GM12875 (cell line): ENCODE results near the gene GAGE12D.
"Not testable (repeated sequence)": the region's sequence is repeated elsewhere in the genome, so short reads cannot be mapped to it uniquely, and the experiment has no call there.

Experiments
- H3K4me3 ChIP-seq: one replicate; pipeline ENCODE4 v1.5.1; 2011; ENCODE audit warnings: low read depth, low read length, control low read depth

Gene GAGE12D, protein sequence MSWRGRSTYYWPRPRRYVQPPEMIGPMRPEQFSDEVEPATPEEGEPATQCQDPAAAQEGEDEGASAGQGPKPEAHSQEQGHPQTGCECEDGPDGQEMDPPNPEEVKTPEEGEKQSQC

DNA sequence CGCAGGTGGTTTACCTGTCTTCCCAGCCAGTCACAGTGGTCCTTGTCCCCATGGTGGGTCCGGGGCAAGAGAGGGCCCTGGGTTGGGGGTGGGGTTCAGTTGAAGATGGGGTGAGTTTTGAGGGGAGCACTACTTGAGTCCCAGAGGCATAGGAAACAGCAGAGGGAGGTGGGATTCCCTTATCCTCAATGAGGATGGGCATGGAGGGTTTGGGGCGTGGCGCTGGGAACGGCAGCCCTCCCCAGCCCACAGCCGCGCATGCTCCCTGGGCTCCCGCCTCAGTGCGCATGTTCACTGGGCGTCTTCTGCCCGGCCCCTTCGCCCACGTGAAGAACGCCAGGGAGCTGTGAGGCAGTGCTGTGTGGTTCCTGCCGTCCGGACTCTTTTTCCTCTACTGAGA, at the start of gene GAGE12D:
TSS of gene GAGE12D (plus strand) at position 301 of the 400 bp plus-strand sequence. CDS start 1,155 bp downstream, outside the sequence.
- not testable (repeated sequence) for H3K4me3 ChIP-seq

DNA sequence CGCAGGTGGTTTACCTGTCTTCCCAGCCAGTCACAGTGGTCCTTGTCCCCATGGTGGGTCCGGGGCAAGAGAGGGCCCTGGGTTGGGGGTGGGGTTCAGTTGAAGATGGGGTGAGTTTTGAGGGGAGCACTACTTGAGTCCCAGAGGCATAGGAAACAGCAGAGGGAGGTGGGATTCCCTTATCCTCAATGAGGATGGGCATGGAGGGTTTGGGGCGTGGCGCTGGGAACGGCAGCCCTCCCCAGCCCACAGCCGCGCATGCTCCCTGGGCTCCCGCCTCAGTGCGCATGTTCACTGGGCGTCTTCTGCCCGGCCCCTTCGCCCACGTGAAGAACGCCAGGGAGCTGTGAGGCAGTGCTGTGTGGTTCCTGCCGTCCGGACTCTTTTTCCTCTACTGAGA, 9.7 kb upstream of the GAGE12D start, which contains the start of gene GAGE12C:
TSS of gene GAGE12C (plus strand) at position 301 of the 400 bp plus-strand sequence. CDS start 1,155 bp downstream, outside the sequence.
- not testable (repeated sequence) for H3K4me3 ChIP-seq

DNA sequence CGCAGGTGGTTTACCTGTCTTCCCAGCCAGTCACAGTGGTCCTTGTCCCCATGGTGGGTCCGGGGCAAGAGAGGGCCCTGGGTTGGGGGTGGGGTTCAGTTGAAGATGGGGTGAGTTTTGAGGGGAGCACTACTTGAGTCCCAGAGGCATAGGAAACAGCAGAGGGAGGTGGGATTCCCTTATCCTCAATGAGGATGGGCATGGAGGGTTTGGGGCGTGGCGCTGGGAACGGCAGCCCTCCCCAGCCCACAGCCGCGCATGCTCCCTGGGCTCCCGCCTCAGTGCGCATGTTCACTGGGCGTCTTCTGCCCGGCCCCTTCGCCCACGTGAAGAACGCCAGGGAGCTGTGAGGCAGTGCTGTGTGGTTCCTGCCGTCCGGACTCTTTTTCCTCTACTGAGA, 9.5 kb downstream of the GAGE12D start, which contains the start of gene GAGE12E:
TSS of gene GAGE12E (plus strand) at position 301 of the 400 bp plus-strand sequence. CDS start 1,155 bp downstream, outside the sequence.
- not testable (repeated sequence) for H3K4me3 ChIP-seq

DNA sequence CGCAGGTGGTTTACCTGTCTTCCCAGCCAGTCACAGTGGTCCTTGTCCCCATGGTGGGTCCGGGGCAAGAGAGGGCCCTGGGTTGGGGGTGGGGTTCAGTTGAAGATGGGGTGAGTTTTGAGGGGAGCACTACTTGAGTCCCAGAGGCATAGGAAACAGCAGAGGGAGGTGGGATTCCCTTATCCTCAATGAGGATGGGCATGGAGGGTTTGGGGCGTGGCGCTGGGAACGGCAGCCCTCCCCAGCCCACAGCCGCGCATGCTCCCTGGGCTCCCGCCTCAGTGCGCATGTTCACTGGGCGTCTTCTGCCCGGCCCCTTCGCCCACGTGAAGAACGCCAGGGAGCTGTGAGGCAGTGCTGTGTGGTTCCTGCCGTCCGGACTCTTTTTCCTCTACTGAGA, 19.0 kb downstream of the GAGE12D start, which contains the start of gene GAGE12F:
TSS of gene GAGE12F (plus strand) at position 301 of the 400 bp plus-strand sequence. CDS start 1,155 bp downstream, outside the sequence.
- not testable (repeated sequence) for H3K4me3 ChIP-seq

DNA sequence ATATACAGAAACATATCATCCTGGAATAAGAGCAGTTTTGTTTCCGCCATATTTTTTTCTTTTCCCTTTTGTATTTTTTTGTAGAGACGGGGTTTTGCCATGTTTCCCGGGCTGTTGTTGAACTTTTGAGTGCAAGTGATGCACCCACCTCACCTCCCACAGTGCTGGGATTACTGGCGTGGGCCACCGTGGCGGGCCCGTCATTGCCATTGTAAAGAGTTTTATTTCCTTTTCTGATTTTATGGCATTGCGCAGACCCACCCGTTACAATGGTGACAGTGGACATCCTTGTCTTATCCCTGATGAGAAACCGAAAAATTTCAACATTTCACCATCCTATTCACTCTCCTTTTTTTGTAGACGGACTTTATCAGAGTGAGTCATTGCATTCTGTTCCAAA, 27.2 kb downstream of the GAGE12D start:
- H3K4me3 ChIP-seq = not testable (repeated sequence)

DNA sequence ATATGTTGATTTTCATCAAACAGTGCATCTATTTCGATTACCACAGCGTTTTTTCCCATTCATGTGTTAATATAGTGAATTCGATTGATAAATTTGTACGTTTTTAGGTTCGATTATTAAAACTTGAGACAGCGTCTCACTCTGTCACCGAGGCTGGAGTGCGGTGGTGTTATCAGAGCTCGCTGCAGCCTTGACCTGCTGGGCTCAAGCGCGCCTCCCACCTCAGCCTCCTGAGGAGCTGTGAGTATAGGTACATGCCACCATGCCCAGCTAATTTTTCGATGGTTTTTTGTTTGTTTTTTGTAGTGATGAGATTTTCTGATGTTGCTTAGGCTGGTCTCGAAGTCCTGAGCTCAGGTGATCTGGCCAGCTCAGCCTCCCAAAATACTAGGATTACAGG, 27.6 kb downstream of the GAGE12D start:
- H3K4me3 ChIP-seq = not testable (repeated sequence)

DNA sequence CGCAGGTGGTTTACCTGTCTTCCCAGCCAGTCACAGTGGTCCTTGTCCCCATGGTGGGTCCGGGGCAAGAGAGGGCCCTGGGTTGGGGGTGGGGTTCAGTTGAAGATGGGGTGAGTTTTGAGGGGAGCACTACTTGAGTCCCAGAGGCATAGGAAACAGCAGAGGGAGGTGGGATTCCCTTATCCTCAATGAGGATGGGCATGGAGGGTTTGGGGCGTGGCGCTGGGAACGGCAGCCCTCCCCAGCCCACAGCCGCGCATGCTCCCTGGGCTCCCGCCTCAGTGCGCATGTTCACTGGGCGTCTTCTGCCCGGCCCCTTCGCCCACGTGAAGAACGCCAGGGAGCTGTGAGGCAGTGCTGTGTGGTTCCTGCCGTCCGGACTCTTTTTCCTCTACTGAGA, 28.6 kb downstream of the GAGE12D start, which contains the start of gene GAGE12G:
TSS of gene GAGE12G (plus strand) at position 301 of the 400 bp plus-strand sequence. CDS start 1,155 bp downstream, outside the sequence.
- H3K4me3 ChIP-seq = not testable (repeated sequence)

DNA sequence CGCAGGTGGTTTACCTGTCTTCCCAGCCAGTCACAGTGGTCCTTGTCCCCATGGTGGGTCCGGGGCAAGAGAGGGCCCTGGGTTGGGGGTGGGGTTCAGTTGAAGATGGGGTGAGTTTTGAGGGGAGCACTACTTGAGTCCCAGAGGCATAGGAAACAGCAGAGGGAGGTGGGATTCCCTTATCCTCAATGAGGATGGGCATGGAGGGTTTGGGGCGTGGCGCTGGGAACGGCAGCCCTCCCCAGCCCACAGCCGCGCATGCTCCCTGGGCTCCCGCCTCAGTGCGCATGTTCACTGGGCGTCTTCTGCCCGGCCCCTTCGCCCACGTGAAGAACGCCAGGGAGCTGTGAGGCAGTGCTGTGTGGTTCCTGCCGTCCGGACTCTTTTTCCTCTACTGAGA, 38.1 kb downstream of the GAGE12D start, which contains the start of gene GAGE12H:
TSS of gene GAGE12H (plus strand) at position 301 of the 400 bp plus-strand sequence. CDS start 1,155 bp downstream, outside the sequence.
- not testable (repeated sequence) for H3K4me3 ChIP-seq

DNA sequence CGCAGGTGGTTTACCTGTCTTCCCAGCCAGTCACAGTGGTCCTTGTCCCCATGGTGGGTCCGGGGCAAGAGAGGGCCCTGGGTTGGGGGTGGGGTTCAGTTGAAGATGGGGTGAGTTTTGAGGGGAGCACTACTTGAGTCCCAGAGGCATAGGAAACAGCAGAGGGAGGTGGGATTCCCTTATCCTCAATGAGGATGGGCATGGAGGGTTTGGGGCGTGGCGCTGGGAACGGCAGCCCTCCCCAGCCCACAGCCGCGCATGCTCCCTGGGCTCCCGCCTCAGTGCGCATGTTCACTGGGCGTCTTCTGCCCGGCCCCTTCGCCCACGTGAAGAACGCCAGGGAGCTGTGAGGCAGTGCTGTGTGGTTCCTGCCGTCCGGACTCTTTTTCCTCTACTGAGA, 47.7 kb downstream of the GAGE12D start, which contains the start of gene GAGE2A:
TSS of gene GAGE2A (plus strand) at position 301 of the 400 bp plus-strand sequence. CDS start 1,155 bp downstream, outside the sequence.
- H3K4me3 ChIP-seq = not testable (repeated sequence)

DNA sequence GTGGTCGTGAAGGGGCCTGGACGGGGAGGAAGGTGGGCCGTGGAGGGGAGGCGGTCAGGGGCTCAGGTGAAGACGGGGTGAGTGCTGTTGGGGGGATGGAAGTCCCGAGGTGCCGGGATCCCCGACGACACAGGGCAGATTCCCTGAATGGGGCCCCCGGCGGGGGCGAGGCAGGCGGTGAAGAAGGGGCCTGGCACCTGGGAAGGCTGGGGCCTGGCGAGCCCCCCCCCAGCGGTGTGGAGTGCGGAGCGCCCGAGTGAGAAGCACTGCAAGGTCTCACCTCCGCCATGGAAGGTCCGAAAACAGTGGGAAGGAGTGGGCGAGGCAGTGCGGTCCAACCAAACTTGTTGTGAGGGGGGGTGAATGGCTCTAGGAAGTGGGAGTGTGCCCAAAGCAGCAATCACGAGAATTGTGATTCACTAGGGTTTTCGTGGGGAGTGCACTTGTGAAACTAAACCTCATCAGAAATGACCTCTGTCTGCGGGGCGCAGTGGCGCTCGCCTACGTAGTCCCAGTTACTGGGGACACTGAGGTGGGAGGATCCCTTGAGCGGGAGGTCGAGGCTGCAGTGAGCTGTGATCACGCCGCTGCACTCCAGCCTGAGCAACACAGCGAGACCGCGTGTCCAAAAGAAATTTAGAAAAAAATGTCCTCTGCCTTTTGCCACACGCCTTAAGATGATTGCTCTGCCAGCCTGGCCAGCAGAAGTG, 48.4 kb downstream of the GAGE12D start:
- H3K4me3 ChIP-seq = not testable (repeated sequence)

DNA sequence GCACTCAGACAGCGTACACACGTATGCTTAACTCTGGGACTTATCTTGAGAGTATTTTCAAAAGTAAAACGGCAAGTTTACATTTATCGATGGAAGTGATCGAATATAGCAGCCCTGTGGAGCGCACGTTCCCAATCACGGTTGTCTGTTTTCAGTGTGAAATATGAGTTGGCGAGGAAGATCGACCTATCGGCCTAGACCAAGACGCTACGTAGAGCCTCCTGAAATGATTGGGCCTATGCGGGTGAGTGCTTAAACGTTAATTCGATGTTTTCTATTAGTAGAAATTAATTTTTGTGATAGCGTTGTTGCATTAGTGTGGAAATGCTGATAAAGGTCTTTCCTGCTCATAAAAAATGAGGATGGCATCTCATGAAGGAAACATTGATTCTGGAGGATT, 49.0 kb downstream of the GAGE12D start:
- H3K4me3 ChIP-seq = not testable (repeated sequence)
